ENCODE results near the gene DLL4.

The DLL4 gene

DNA sequence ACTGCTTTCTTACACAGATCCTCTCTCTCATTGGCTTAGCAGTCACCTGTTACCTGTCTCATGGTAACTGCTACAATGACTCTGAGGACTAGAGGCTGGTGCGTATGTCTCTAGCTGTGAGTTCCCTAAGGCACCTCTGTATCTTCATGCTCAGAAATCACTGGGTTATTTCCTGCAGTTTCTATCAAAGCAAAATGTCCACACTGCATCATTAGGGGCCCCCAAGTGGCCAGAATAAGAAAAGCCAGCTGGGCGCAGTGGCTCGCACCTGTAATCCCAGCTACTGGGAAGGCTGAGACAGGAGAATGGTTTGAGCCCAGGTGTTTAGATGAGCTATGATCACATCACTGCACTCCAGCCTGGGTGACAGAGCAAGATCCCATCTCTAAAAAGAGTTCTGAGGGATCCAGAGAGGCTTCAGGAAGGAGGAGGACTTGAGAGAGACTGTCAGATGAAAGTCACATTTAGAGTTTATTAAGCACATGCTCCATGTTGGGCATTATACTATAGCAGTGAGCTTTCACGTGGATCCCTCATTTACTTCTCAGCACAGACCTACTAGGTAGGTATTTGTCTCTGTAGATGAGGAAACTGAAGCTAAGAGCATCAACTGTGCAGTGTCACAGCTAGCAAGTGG is 37.2 kb upstream of the DLL4 start:
- TF ChIP-seq, protein P1, sequence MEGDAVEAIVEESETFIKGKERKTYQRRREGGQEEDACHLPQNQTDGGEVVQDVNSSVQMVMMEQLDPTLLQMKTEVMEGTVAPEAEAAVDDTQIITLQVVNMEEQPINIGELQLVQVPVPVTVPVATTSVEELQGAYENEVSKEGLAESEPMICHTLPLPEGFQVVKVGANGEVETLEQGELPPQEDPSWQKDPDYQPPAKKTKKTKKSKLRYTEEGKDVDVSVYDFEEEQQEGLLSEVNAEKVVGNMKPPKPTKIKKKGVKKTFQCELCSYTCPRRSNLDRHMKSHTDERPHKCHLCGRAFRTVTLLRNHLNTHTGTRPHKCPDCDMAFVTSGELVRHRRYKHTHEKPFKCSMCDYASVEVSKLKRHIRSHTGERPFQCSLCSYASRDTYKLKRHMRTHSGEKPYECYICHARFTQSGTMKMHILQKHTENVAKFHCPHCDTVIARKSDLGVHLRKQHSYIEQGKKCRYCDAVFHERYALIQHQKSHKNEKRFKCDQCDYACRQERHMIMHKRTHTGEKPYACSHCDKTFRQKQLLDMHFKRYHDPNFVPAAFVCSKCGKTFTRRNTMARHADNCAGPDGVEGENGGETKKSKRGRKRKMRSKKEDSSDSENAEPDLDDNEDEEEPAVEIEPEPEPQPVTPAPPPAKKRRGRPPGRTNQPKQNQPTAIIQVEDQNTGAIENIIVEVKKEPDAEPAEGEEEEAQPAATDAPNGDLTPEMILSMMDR (IDR thresholded peaks at IDR 0.05; ENCODE audit: low read depth, low read length), result peak; percentile 83
- DNase-seq (ENCODE audit: low read depth, low spot score), result peak; percentile 62

DNA sequence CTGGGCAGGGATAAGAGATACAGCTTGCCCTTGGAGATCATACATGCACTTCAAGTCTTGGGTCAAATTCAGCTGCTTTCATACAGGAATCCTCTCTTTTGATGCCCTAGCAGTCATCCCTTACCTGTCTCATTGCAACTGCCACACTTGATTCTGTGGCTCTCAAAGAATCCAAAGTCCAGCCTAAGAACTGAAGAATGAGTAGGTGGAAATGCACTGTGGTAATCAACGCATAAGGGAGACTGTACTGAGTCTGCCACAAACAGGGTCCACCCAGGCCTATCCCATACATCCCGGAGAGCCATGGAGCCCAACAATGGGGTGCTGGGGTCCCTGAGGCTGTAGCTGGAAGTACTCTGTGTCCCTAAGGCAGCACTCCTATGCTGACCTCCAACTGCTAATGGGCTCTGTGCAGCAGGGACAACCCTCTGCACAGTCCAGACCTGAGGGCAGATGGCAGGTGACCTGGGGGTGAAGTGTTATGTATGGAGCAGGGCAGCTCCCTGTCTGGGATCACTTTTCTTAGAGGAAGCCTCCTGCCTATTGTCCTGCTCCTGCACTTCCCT is 36.6 kb upstream of the DLL4 start:
- H3K4me3 ChIP-seq (ENCODE audit: low read depth, low read length), result no peak overlapping the region
- TF ChIP-seq, protein P1 (IDR thresholded peaks at IDR 0.05; ENCODE audit: low read depth, low read length), result no peak
- in situ Hi-C loops (cut with HindIII; ENCODE audit: low sequenced_read_pairs), result no loop called here
- DNase-seq (ENCODE audit: low read depth, low spot score), result no peak

More for the DNA sequence above, 37.2 kb upstream of the DLL4 start:
- in situ Hi-C loops (cut with HindIII; ENCODE audit: low sequenced_read_pairs), result no loop called here
- H3K4me3 ChIP-seq (ENCODE audit: low read depth, low read length), result no peak overlapping the region

DNA sequence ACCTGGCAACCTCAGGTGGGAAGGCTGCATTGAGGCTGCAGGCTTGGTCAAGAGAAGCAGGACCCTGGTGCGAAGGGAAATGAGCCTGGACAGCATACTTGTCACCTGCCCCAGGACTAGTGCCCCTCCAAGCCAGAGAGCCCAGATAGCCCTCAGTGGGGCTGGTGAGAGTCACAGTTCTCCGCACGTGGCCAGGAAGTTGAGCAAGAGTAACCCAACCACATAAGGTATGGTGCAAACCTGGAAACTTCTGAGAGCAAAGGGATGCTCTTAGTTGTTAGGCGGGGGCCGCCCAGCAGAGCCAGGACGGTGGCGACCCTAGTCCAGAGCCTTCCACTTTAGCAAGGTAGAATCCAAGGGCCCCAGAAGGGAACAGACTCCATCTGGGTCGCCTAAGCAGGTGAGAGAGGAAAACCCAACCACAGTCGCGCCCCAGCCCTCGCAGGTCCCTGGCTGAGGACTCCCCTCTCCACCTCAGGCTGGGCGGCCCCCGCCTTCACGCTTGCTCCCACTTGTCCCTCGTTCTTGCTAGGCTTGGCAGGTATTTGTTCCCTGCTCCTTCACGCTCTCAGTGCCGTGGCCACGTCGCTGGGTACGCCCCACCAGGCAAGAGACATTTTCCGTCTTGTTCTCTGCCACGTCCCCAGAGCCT is 36.0 kb upstream of the DLL4 start:
- DNase-seq (ENCODE audit: low read depth, low spot score), result no peak
- no peak overlapping the region for H3K4me3 ChIP-seq (ENCODE audit: low read depth, low read length)
- TF ChIP-seq, protein P1 (IDR thresholded peaks at IDR 0.05; ENCODE audit: low read depth, low read length), result no peak
- in situ Hi-C loops (cut with HindIII; ENCODE audit: low sequenced_read_pairs), result no loop called here

DNA sequence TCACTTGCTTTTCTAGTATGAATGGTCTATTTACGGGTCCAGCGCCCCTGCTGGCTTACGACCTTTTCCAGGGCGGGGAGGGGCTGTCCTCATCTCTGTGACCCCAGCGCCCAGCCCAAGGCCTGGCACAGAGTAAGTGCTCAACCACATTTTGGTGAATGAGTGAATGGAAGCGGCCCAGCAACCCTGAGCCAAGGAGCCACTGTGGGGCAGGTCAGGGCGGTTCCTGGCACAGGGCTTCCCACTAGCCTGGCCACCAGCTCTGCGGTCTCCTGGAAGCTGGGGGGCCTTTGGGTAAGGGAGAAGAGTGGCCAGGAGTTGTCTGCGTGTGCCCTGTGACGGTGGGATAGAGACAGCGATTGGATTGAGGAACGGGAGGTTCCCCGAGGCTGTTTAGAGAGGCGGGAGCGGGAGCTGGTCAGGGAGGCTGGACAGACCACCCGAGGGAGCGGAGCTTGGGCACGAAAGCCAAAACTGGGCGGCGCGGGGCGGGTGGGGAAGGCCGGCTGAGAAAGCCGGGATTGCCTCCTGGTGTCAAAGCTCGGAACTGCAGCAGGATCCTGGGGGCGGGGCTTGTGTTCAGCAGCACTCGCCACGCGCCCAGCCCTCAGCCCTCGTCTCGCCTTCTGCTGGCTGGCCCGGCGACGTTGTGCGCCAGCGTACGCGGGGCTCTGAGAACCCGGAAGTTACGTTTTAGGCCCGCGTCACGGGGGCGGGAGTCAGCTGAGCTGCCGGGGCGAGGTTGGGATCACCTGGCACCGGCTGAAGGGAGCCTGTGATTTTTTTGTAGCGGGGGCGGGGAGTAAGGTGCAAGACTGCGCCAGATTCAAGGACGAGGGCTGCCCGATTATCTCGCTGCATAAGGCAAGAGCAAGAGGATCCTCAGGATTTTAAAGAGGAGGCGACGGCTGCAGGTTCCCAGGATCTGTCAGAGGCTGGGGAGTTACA is 35.1 kb upstream of the DLL4 start, which contains the start of gene VPS18:
VPS18 (plus strand) TSS at position 718 of the 948 bp plus-strand sequence. CDS start 319 bp downstream, outside the sequence.
- peak; percentile 97 for DNase-seq (ENCODE audit: low read depth, low spot score)
- in situ Hi-C loops (cut with HindIII; ENCODE audit: low sequenced_read_pairs), result no loop called here
- TF ChIP-seq, protein P1 (IDR thresholded peaks at IDR 0.05; ENCODE audit: low read depth, low read length), result peak; percentile 90
- H3K4me3 ChIP-seq (ENCODE audit: low read depth, low read length), result peak within 1 kb of the TSS; percentile 95

DNA sequence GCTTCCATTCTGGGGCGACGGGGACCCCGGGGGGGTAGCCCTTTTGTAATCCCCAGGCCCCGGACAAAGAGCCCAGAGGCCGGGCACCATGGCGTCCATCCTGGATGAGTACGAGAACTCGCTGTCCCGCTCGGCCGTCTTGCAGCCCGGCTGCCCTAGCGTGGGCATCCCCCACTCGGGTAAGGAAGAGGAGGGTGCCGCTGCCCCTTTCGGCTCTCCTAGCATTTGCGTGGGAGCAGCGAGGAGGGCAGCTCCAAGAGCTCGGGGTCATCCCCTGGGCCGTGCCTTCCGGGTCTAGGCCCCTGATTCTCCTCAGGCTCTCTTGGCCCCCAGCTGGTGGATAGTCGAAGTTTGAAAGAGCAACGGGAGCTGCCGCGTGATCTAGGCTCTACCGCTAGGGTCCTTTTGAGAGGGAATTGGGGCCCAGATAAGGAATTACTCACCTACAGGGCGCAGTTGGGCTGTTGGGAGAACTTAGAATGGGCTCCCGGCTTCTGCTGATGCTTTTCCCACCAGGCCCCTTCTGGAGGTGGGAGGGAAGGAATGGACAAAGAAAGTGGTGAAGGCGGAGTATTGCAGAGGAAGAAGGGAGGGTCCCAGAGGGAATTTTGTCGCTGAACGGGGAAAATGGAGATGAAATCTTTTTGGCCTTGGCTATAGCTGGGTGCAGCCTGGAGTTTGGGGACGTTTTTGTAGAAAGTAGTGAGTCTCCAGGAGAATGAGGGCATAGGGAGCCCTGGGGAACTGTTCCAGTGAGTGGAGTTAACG is 34.3 kb upstream of the DLL4 start:
- TF ChIP-seq, protein P1 (IDR thresholded peaks at IDR 0.05; ENCODE audit: low read depth, low read length), result peak; percentile 66
- H3K4me3 ChIP-seq (ENCODE audit: low read depth, low read length), result peak overlapping the region; percentile 95
- in situ Hi-C loops (cut with HindIII; ENCODE audit: low sequenced_read_pairs), result no loop called here
- DNase-seq (ENCODE audit: low read depth, low spot score), result peak; percentile 68

Measured in astrocyte of the spinal cord (primary cell).